ENCODE measurements around the gene SUPT5H. TPM values are rescaled to one million over a fixed set of nuclear protein-coding genes. Genes with fewer than 3 reads are reported as not detected.

Gene SUPT5H
- total and polyA plus RNA-seq, 10 of the 15 experiments (the other 5 are each of a cell fraction or from before 2014, with no cell fraction given): 27.2 to 194 (median 83.6) TPM

DNA sequence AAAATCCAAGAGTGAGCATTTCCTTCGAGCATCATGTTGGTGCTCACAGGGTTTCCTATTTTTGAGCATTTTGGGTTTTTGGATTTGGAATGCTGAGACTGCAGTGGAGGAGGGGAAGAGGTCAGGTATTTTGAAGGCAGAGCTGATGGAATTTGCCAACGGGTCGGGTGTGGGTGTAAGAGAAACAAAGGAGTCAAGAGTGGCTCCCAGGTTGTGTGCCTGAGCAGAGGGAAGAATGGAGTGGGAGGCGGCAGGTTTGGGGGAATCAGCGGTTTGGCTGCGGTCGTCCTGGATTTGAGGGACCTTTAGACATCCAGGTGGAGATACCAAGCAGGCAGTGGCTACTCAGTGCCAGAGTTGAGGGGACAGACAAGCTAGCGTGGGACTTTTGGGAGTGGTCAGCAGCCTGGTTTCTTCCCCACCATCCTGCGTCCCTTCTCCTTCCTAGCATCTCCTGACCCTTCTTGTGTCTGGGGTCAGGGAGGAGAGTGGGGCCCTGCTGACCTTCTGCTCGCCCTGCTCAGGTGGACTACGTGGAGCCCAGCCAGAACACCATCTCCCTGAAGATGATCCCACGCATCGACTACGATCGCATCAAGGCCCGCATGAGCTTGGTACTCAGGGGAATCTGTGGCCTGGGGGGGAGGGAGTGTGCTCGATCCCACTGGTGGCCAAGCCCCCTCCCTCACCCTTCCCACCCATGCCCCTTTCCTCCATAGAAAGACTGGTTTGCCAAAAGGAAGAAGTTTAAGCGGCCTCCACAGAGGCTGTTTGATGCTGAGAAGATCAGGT lies 20.8 kb downstream of the SUPT5H start:
- 99% methylated on average over 17 of the region's 18 CpGs for WGBS (ENCODE audit: insufficient coverage, insufficient replicate concordance, low lambda C conversion rate, missing lambda C conversion rate)
- POLR2A ChIA-PET: no interaction called here
- no peak overlapping the region for H3K4me2 ChIP-seq (ENCODE audit: control insufficient read depth, insufficient read depth)
- no peaks in the 10 kb centered on the region for H4K20me1 ChIP-seq (ENCODE audit: control insufficient read depth, insufficient read depth)
- in situ Hi-C loops (cut with MboI): no loop called here
- H3K9me3 ChIP-seq (replicated peaks; ENCODE audit: control insufficient read depth, insufficient read depth, low read length): no peaks in the 10 kb centered on the region
- SMC1A ChIA-PET (ENCODE audit: uncharacterized antibody, unreplicated experiment): no interaction called here
- no peaks in the 10 kb centered on the region for H3K4me1 ChIP-seq (ENCODE audit: control insufficient read depth, insufficient read depth, low read length)
- FAIRE-seq (no peak), DNase-seq (ENCODE audit: low read depth, low spot score) (no peak), ATAC-seq (no peak)
- H2AFZ ChIP-seq (ENCODE audit: control insufficient read depth, low read depth, low read length): no peak overlapping the region
- no peak overlapping the region for H3K27ac ChIP-seq (ENCODE audit: control insufficient read depth, insufficient read depth)
- RAD21 ChIA-PET (ENCODE audit: unreplicated experiment): no interaction called here
- BruUV-seq (replicated peaks): no TSS peak
- H3K9ac ChIP-seq (ENCODE audit: control insufficient read depth, insufficient read depth, low read length): no peak overlapping the region
- CTCF ChIA-PET: no interaction called here
- no peaks in the 10 kb centered on the region for H3K27me3 ChIP-seq (replicated peaks in 1 of 2; ENCODE audit: control insufficient read depth in 2 of 2, insufficient read depth in 2 of 2, low read length in 1 of 2)
- TF ChIP-seq TAF1 (IDR thresholded peaks at IDR 0.05; ENCODE audit: borderline replicate concordance, low read depth, low read length): no peak
- TF ChIP-seq POLR2A (IDR thresholded peaks at IDR 0.05; ENCODE audit: low read depth, low read length): peak; percentile 18; the same call in 1 of the 2 replicates
- H3K79me2 ChIP-seq (ENCODE audit: control insufficient read depth, insufficient read depth, low read length): no peaks in the 10 kb centered on the region
- peaks cover 26 to 50% of the 10 kb centered on the region in 2 experiments for H3K36me3 ChIP-seq (ENCODE audit: control insufficient read depth in 2 of 2, insufficient read depth in 2 of 2, low read length in 1 of 2)
- intact Hi-C loops (cut with micrococcal nuclease; ENCODE audit: unreplicated experiment): no loop called here
- H3K4me3 ChIP-seq: no peak overlapping the region

DNA sequence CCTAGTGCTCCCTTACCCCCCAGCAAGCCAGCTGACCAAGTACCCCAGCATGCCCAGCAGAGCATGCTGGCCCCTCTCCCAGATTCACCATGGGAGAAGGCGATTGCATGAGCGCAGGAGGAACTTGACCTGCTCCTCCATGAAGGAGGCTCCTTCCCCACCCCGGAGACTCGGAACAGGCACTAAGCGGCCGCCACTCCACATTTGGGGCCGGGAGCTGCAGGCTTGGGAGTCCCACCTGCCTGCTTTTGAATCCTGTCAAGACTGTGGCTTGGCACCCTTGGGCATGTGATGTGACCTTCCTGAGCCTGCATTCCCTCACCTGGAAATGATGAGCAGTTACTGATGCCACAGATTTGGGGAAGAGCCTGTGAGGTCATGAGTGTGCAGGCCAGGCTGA lies 22.6 kb downstream of the SUPT5H start:
- in situ Hi-C loops (cut with MboI) (no loop called here), intact Hi-C loops (cut with micrococcal nuclease; ENCODE audit: unreplicated experiment) (no loop called here)
- Histone ChIP-seq H3K9me3 (replicated peaks; ENCODE audit: control insufficient read depth, insufficient read depth, low read length) (no peaks in the 10 kb centered on the region), H3K9ac (ENCODE audit: control insufficient read depth, insufficient read depth, low read length) (no peak overlapping the region), H3K79me2 (ENCODE audit: control insufficient read depth, insufficient read depth, low read length) (no peaks in the 10 kb centered on the region), H3K36me3 (ENCODE audit: control insufficient read depth in 2 of 2, insufficient read depth in 2 of 2, low read length in 1 of 2) (peaks cover 36 to 65% of the 10 kb centered on the region in 2 experiments; a peak in 3 of 4 replicates), H3K27ac (ENCODE audit: control insufficient read depth, insufficient read depth) (no peak overlapping the region), H3K4me1 (ENCODE audit: control insufficient read depth, insufficient read depth, low read length) (no peaks in the 10 kb centered on the region), H4K20me1 (ENCODE audit: control insufficient read depth, insufficient read depth) (no peaks in the 10 kb centered on the region), H3K4me3 (no peak overlapping the region), H2AFZ (ENCODE audit: control insufficient read depth, low read depth, low read length) (no peak overlapping the region), H3K4me2 (ENCODE audit: control insufficient read depth, insufficient read depth) (no peak overlapping the region), H3K27me3 (replicated peaks in 1 of 2; ENCODE audit: control insufficient read depth in 2 of 2, insufficient read depth in 2 of 2, low read length in 1 of 2) (no peaks in the 10 kb centered on the region)
- ChIA-PET POLR2A (interaction anchor here (0.5 to 0.7 kb wide), 2 partner anchors 10 to 32 kb away, joined by 3 read pairs; partner anchors contain the start of gene RPS16), SMC1A (ENCODE audit: uncharacterized antibody, unreplicated experiment) (no interaction called here), RAD21 (ENCODE audit: unreplicated experiment) (no interaction called here), CTCF (no interaction called here)
- BruUV-seq (replicated peaks): no TSS peak
- ATAC-seq: no peak
- DNase-seq (ENCODE audit: low read depth, low spot score): no peak
- TF ChIP-seq IRF4 (IDR thresholded peaks at IDR 0.05; ENCODE audit: low read depth, low read length) (no peak), POLR2AphosphoS5 (IDR thresholded peaks at IDR 0.05; ENCODE audit: low read length) (peak; percentile 36; the same call in 1 of the 2 replicates)
- 98% methylated on average over 7 of the region's 7 CpGs for WGBS (ENCODE audit: insufficient coverage, insufficient replicate concordance, low lambda C conversion rate, missing lambda C conversion rate)
- no peak for FAIRE-seq

All from GM12878 (cell line).